ENCODE results near the gene ALKBH4. TPM values are rescaled to one million over a fixed set of nuclear protein-coding genes. Genes with fewer than 3 reads are reported as not detected.

ALKBH4 gene
- total and polyA plus RNA-seq, 2 of the 8 experiments (the other 6 are each of a cell fraction or from before 2014, with no cell fraction given): 10.2 to 16.6 TPM

GRCh38 chr7:102407910-102408309, 56.8 kb downstream of the ALKBH4 start (continued):
- TF ChIP-seq CHD1 (IDR thresholded peaks at IDR 0.05; ENCODE audit: low read depth, low read length): no peak
- TF ChIP-seq CTCF (IDR thresholded peaks at IDR 0.05; ENCODE audit: control extremely low read depth in 1 of 3, insufficient read depth in 1 of 3, low read depth in 1 of 3, low read length in 3 of 3): no peak
- TF ChIP-seq SIN3A (conservative IDR thresholded peaks at IDR 0.05 in 1 of 2, IDR thresholded peaks at IDR 0.05 in 1 of 2; ENCODE audit: low read depth in 1 of 2, low read length in 2 of 2): no peak
- TF ChIP-seq KDM4A (IDR thresholded peaks at IDR 0.05; ENCODE audit: low read depth, low read length, severe bottlenecking): no peak

Small RNA genes lying within 50 kb of the gene (microRNA-seq; reads per million reads assigned to microRNA genes)
- gene MIR4467 (ENCODE audit: borderline microRNAs expressed in 2 of 2, borderline number of aligned reads in 2 of 2, borderline replicate concordance in 1 of 2): 0.20 to 0.23 reads per million in 2 experiments
- gene MIR5090 (ENCODE audit: borderline microRNAs expressed in 2 of 2, borderline number of aligned reads in 2 of 2, borderline replicate concordance in 1 of 2): 0.23 to 1.4 reads per million in 2 experiments

Other genes with a start within 250 kb of the ALKBH4 start
- 17.5 and 18.7 TPM in 2 replicates for gene SH2B2, start 178.0 kb downstream of the ALKBH4 start, total RNA-seq (2021; fragmentation: NEBNext Ultra II Directional; extraction: Animal tissue kit (Norgen Biotek cat#: 25700))
- 11.5 and 21.0 TPM in 2 replicates for gene SH2B2, start 178.0 kb downstream of the ALKBH4 start, polyA plus RNA-seq (2011; rRNA removed)
- gene SPDYE6, start 108.4 kb downstream of the ALKBH4 start, total RNA-seq (2021; fragmentation: NEBNext Ultra II Directional; extraction: Animal tissue kit (Norgen Biotek cat#: 25700)): not detected in 2 replicates
- not detected in 2 replicates for gene SPDYE6, start 108.4 kb downstream of the ALKBH4 start, polyA plus RNA-seq (2011; rRNA removed)
- gene PRKRIP1, start 68.5 kb downstream of the ALKBH4 start, total RNA-seq (2021; fragmentation: NEBNext Ultra II Directional; extraction: Animal tissue kit (Norgen Biotek cat#: 25700)): 22.0 and 25.0 TPM in 2 replicates
- 11.1 and 16.8 TPM in 2 replicates for gene PRKRIP1, start 68.5 kb downstream of the ALKBH4 start, polyA plus RNA-seq (2011; rRNA removed)
- 20.7 and 22.9 TPM in 2 replicates for gene ORAI2, start 31.3 kb downstream of the ALKBH4 start, total RNA-seq (2021; fragmentation: NEBNext Ultra II Directional; extraction: Animal tissue kit (Norgen Biotek cat#: 25700))
- gene ORAI2, start 31.3 kb downstream of the ALKBH4 start, polyA plus RNA-seq (2011; rRNA removed): 35.2 and 49.8 TPM in 2 replicates
- gene LRWD1, start 121 bp upstream of the ALKBH4 start, total RNA-seq (2021; fragmentation: NEBNext Ultra II Directional; extraction: Animal tissue kit (Norgen Biotek cat#: 25700)): 26.8 and 28.5 TPM in 2 replicates
- 23.4 and 33.7 TPM in 2 replicates for gene LRWD1, start 121 bp upstream of the ALKBH4 start, polyA plus RNA-seq (2011; rRNA removed)
- gene POLR2J, start 14.1 kb upstream of the ALKBH4 start, total RNA-seq (2021; fragmentation: NEBNext Ultra II Directional; extraction: Animal tissue kit (Norgen Biotek cat#: 25700)): 54.1 TPM in 2 replicates
- 109 and 113 TPM in 2 replicates for gene POLR2J, start 14.1 kb upstream of the ALKBH4 start, polyA plus RNA-seq (2011; rRNA removed)
- 2.6 and 3.4 TPM in 2 replicates for gene RASA4B, start 52.9 kb upstream of the ALKBH4 start, total RNA-seq (2021; fragmentation: NEBNext Ultra II Directional; extraction: Animal tissue kit (Norgen Biotek cat#: 25700))
- 6.7 and 8.3 TPM in 2 replicates for gene RASA4B, start 52.9 kb upstream of the ALKBH4 start, polyA plus RNA-seq (2011; rRNA removed)
- 12.4 and 12.5 TPM in 2 replicates for gene UPK3BL2, start 78.8 kb upstream of the ALKBH4 start, total RNA-seq (2021; fragmentation: NEBNext Ultra II Directional; extraction: Animal tissue kit (Norgen Biotek cat#: 25700))
- 18.3 and 22.6 TPM in 2 replicates for gene UPK3BL2, start 78.8 kb upstream of the ALKBH4 start, polyA plus RNA-seq (2011; rRNA removed)
- gene SPDYE2, start 86.4 kb upstream of the ALKBH4 start, total RNA-seq (2021; fragmentation: NEBNext Ultra II Directional; extraction: Animal tissue kit (Norgen Biotek cat#: 25700)): not detected in 2 replicates
- not detected in 2 replicates for gene SPDYE2, start 86.4 kb upstream of the ALKBH4 start, polyA plus RNA-seq (2011; rRNA removed)
- 19.3 and 24.6 TPM in 2 replicates for gene POLR2J3, start 107.7 kb upstream of the ALKBH4 start, total RNA-seq (2021; fragmentation: NEBNext Ultra II Directional; extraction: Animal tissue kit (Norgen Biotek cat#: 25700))
- 15.8 and 18.7 TPM in 2 replicates for gene POLR2J3, start 107.7 kb upstream of the ALKBH4 start, polyA plus RNA-seq (2011; rRNA removed)
- 19.6 and 25.1 TPM in 2 replicates for gene RASA4, start 151.9 kb upstream of the ALKBH4 start, total RNA-seq (2021; fragmentation: NEBNext Ultra II Directional; extraction: Animal tissue kit (Norgen Biotek cat#: 25700))
- gene RASA4, start 151.9 kb upstream of the ALKBH4 start, polyA plus RNA-seq (2011; rRNA removed): 23.4 and 37.0 TPM in 2 replicates
- 5.9 and 6.4 TPM in 2 replicates for gene UPK3BL1, start 177.9 kb upstream of the ALKBH4 start, total RNA-seq (2021; fragmentation: NEBNext Ultra II Directional; extraction: Animal tissue kit (Norgen Biotek cat#: 25700))
- gene UPK3BL1, start 177.9 kb upstream of the ALKBH4 start, polyA plus RNA-seq (2011; rRNA removed): 16.1 and 31.7 TPM in 2 replicates
- not detected in 2 replicates for gene SPDYE2B, start 185.5 kb upstream of the ALKBH4 start, total RNA-seq (2021; fragmentation: NEBNext Ultra II Directional; extraction: Animal tissue kit (Norgen Biotek cat#: 25700))
- gene SPDYE2B, start 185.5 kb upstream of the ALKBH4 start, polyA plus RNA-seq (2011; rRNA removed): not detected in 2 replicates
- gene POLR2J2, start 206.8 kb upstream of the ALKBH4 start, total RNA-seq (2021; fragmentation: NEBNext Ultra II Directional; extraction: Animal tissue kit (Norgen Biotek cat#: 25700)): 7.7 and 7.9 TPM in 2 replicates
- 1.8 and 2.1 TPM in 2 replicates for gene POLR2J2, start 206.8 kb upstream of the ALKBH4 start, polyA plus RNA-seq (2011; rRNA removed)